HEK293 (cell line): ENCODE results near the gene SEPTIN12.
A peak's percentile ranks its signal among the peaks of the same experiment; 100 is the strongest.

Experiments
- AEBP2 ChIP-seq: fragments of 450-650 bp; formaldehyde crosslinking; IDR thresholded peaks from 2 replicates; pipeline ENCODE4 v1.5.1; 2016; ENCODE audit warnings: missing biosample characterization, missing genetic modification characterization, borderline replicate concordance
- BCL11A ChIP-seq: fragments of 450-650 bp; formaldehyde crosslinking; IDR thresholded peaks from 2 replicates; pipeline ENCODE4 v1.5.1; 2016; ENCODE audit warnings: low read depth, missing biosample characterization, missing genetic modification characterization
- HOXA7 ChIP-seq: sonication (generic); formaldehyde crosslinking; IDR thresholded peaks from 2 replicates; pipeline ENCODE4 v1.8.1; 2022; ENCODE audit warnings: missing genetic modification reagents, borderline replicate concordance
- OSR2 ChIP-seq: fragments of 450-650 bp; formaldehyde crosslinking; IDR thresholded peaks from 2 replicates; pipeline ENCODE4 v1.5.1; 2016; ENCODE audit warnings: missing biosample characterization, missing genetic modification characterization
- PRDM10 ChIP-seq: fragments of 450-650 bp; formaldehyde crosslinking; IDR thresholded peaks from 2 replicates; pipeline ENCODE4 v1.5.1; 2016; ENCODE audit warnings: missing biosample characterization, missing genetic modification characterization
- REPIN1 ChIP-seq: fragments of 450-650 bp; formaldehyde crosslinking; IDR thresholded peaks from 2 replicates; pipeline ENCODE4 v1.5.1; 2017; ENCODE audit warnings: missing biosample characterization, missing genetic modification characterization, low read depth
- SP3 ChIP-seq: fragments of 450-650 bp; formaldehyde crosslinking; IDR thresholded peaks from 2 replicates; pipeline ENCODE4 v1.5.1; 2016; ENCODE audit warnings: missing biosample characterization, missing genetic modification characterization
- SP7 ChIP-seq: fragments of 450-650 bp; formaldehyde crosslinking; IDR thresholded peaks from 2 replicates; pipeline ENCODE4 v1.5.1; 2016; ENCODE audit warnings: missing biosample characterization, missing genetic modification characterization
- ZBTB20 ChIP-seq: fragments of 450-650 bp; formaldehyde crosslinking; IDR thresholded peaks from 2 replicates; pipeline ENCODE4 v1.5.1; 2016; ENCODE audit warnings: missing biosample characterization, missing genetic modification characterization
- ZFP41 ChIP-seq: fragments of 450-650 bp; formaldehyde crosslinking; IDR thresholded peaks from 2 replicates; pipeline ENCODE4 v1.5.1; 2016; ENCODE audit warnings: missing biosample characterization, missing genetic modification characterization, borderline replicate concordance
- ZNF138 ChIP-seq: fragments of 450-650 bp; formaldehyde crosslinking; IDR thresholded peaks from 2 replicates; pipeline ENCODE4 v1.5.1; 2016; ENCODE audit warnings: missing biosample characterization, missing genetic modification characterization, borderline replicate concordance
- ZNF140 ChIP-seq: fragments of 450-650 bp; formaldehyde crosslinking; IDR thresholded peaks from 2 replicates; pipeline ENCODE4 v1.5.1; 2016; ENCODE audit warnings: missing biosample characterization, missing genetic modification characterization
- ZNF221 ChIP-seq: fragments of 450-650 bp; formaldehyde crosslinking; IDR thresholded peaks from 2 replicates; pipeline ENCODE4 v1.5.1; 2017; ENCODE audit warnings: missing biosample characterization, missing genetic modification characterization, borderline replicate concordance
- ZNF311 ChIP-seq: fragments of 450-650 bp; formaldehyde crosslinking; IDR thresholded peaks from 2 replicates; pipeline ENCODE4 v1.5.1; 2017; ENCODE audit warnings: missing biosample characterization, missing genetic modification characterization, borderline replicate concordance
- ZNF354C ChIP-seq: fragments of 450-650 bp; formaldehyde crosslinking; IDR thresholded peaks from 2 replicates; pipeline ENCODE4 v1.5.1; 2016; ENCODE audit warnings: missing biosample characterization, missing genetic modification characterization, low read depth, borderline replicate concordance
- ZNF366 ChIP-seq: fragments of 450-650 bp; formaldehyde crosslinking; conservative IDR thresholded peaks from 2 replicates; pipeline ENCODE4 v1.5.1; 2016; ENCODE audit warnings: missing biosample characterization, missing genetic modification characterization
- ZNF600 ChIP-seq: fragments of 450-650 bp; formaldehyde crosslinking; IDR thresholded peaks from 2 replicates; pipeline ENCODE4 v1.5.1; 2016; ENCODE audit warnings: missing biosample characterization, missing genetic modification characterization
- ZNF791 ChIP-seq: fragments of 450-650 bp; formaldehyde crosslinking; IDR thresholded peaks from 2 replicates; pipeline ENCODE4 v1.5.1; 2016; ENCODE audit warnings: missing biosample characterization, missing genetic modification characterization
- ZNF830 ChIP-seq: fragments of 450-650 bp; IDR thresholded peaks from 2 replicates; pipeline ENCODE4 v1.5.0; 2018; ENCODE audit warnings: missing biosample characterization, missing genetic modification characterization, low read depth, mild to moderate bottlenecking, moderate library complexity
- ZXDB ChIP-seq: fragments of 450-650 bp; formaldehyde crosslinking; IDR thresholded peaks from 2 replicates; pipeline ENCODE4 v1.5.1; 2016; ENCODE audit warnings: missing biosample characterization, missing genetic modification characterization
- TF ChIP-seq, protein P1 (sequence below): fragments of 450-650 bp; formaldehyde crosslinking; IDR thresholded peaks from 2 replicates; pipeline ENCODE4 v1.5.1; 2016; ENCODE audit warnings: missing biosample characterization, missing genetic modification characterization, borderline replicate concordance
- TF ChIP-seq, protein P2 (sequence below): fragments of 450-650 bp; formaldehyde crosslinking; conservative IDR thresholded peaks from 2 replicates; pipeline ENCODE4 v1.5.1; 2016; ENCODE audit warnings: low read depth, missing biosample characterization, missing genetic modification characterization
- TF ChIP-seq, protein P3 (sequence below): fragments of 450-650 bp; formaldehyde crosslinking; IDR thresholded peaks from 2 replicates; pipeline ENCODE4 v1.5.0; 2017; ENCODE audit warnings: missing biosample characterization, missing genetic modification characterization, borderline replicate concordance

SEPTIN12 gene

GRCh38 chr16:4780235-4780634, 7.9 kb downstream of the SEPTIN12 start (continued):
- TF ChIP-seq ZNF354C (tag by site-specific recombination) (no peak), ZNF138 (tag by site-specific recombination) (no peak), SP3 (tag by site-specific recombination) (peak; percentile 35; the same call in 1 of the 2 replicates), HOXA7 (CRISPR knock-in tag) (no peak), ZXDB (tag by site-specific recombination) (no peak), ZNF221 (no peak), SP7 (tag by site-specific recombination) (peak; percentile 62), ZFP41 (tag by site-specific recombination) (no peak), ZNF830 (tag by site-specific recombination) (no peak), AEBP2 (tag by site-specific recombination) (no peak), OSR2 (tag by site-specific recombination) (no peak), ZNF140 (tag by site-specific recombination) (no peak), REPIN1 (no peak), ZBTB20 (no peak), ZNF600 (no peak), ZNF791 (tag by site-specific recombination) (no peak), ZNF311 (tag by site-specific recombination) (no peak), PRDM10 (tag by site-specific recombination) (no peak), BCL11A (no peak), ZNF366 (0 out of 2 replicates have a peak, but pooled peaks have one; percentile 35)
- TF ChIP-seq, protein P1, sequence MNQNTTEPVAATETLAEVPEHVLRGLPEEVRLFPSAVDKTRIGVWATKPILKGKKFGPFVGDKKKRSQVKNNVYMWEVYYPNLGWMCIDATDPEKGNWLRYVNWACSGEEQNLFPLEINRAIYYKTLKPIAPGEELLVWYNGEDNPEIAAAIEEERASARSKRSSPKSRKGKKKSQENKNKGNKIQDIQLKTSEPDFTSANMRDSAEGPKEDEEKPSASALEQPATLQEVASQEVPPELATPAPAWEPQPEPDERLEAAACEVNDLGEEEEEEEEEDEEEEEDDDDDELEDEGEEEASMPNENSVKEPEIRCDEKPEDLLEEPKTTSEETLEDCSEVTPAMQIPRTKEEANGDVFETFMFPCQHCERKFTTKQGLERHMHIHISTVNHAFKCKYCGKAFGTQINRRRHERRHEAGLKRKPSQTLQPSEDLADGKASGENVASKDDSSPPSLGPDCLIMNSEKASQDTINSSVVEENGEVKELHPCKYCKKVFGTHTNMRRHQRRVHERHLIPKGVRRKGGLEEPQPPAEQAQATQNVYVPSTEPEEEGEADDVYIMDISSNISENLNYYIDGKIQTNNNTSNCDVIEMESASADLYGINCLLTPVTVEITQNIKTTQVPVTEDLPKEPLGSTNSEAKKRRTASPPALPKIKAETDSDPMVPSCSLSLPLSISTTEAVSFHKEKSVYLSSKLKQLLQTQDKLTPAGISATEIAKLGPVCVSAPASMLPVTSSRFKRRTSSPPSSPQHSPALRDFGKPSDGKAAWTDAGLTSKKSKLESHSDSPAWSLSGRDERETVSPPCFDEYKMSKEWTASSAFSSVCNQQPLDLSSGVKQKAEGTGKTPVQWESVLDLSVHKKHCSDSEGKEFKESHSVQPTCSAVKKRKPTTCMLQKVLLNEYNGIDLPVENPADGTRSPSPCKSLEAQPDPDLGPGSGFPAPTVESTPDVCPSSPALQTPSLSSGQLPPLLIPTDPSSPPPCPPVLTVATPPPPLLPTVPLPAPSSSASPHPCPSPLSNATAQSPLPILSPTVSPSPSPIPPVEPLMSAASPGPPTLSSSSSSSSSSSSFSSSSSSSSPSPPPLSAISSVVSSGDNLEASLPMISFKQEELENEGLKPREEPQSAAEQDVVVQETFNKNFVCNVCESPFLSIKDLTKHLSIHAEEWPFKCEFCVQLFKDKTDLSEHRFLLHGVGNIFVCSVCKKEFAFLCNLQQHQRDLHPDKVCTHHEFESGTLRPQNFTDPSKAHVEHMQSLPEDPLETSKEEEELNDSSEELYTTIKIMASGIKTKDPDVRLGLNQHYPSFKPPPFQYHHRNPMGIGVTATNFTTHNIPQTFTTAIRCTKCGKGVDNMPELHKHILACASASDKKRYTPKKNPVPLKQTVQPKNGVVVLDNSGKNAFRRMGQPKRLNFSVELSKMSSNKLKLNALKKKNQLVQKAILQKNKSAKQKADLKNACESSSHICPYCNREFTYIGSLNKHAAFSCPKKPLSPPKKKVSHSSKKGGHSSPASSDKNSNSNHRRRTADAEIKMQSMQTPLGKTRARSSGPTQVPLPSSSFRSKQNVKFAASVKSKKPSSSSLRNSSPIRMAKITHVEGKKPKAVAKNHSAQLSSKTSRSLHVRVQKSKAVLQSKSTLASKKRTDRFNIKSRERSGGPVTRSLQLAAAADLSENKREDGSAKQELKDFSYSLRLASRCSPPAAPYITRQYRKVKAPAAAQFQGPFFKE = no peak
- TF ChIP-seq, protein P2, sequence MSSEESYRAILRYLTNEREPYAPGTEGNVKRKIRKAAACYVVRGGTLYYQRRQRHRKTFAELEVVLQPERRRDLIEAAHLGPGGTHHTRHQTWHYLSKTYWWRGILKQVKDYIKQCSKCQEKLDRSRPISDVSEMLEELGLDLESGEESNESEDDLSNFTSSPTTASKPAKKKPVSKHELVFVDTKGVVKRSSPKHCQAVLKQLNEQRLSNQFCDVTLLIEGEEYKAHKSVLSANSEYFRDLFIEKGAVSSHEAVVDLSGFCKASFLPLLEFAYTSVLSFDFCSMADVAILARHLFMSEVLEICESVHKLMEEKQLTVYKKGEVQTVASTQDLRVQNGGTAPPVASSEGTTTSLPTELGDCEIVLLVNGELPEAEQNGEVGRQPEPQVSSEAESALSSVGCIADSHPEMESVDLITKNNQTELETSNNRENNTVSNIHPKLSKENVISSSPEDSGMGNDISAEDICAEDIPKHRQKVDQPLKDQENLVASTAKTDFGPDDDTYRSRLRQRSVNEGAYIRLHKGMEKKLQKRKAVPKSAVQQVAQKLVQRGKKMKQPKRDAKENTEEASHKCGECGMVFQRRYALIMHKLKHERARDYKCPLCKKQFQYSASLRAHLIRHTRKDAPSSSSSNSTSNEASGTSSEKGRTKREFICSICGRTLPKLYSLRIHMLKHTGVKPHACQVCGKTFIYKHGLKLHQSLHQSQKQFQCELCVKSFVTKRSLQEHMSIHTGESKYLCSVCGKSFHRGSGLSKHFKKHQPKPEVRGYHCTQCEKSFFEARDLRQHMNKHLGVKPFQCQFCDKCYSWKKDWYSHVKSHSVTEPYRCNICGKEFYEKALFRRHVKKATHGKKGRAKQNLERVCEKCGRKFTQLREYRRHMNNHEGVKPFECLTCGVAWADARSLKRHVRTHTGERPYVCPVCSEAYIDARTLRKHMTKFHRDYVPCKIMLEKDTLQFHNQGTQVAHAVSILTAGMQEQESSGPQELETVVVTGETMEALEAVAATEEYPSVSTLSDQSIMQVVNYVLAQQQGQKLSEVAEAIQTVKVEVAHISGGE (tag by site-specific recombination) = no peak
- TF ChIP-seq, protein P3, sequence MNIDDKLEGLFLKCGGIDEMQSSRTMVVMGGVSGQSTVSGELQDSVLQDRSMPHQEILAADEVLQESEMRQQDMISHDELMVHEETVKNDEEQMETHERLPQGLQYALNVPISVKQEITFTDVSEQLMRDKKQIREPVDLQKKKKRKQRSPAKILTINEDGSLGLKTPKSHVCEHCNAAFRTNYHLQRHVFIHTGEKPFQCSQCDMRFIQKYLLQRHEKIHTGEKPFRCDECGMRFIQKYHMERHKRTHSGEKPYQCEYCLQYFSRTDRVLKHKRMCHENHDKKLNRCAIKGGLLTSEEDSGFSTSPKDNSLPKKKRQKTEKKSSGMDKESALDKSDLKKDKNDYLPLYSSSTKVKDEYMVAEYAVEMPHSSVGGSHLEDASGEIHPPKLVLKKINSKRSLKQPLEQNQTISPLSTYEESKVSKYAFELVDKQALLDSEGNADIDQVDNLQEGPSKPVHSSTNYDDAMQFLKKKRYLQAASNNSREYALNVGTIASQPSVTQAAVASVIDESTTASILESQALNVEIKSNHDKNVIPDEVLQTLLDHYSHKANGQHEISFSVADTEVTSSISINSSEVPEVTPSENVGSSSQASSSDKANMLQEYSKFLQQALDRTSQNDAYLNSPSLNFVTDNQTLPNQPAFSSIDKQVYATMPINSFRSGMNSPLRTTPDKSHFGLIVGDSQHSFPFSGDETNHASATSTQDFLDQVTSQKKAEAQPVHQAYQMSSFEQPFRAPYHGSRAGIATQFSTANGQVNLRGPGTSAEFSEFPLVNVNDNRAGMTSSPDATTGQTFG = no peak
